Stimulated activated CD4-positive, alpha-beta T cell treated with anti-CD3 and anti-CD28 coated beads, Interleukin-15, amount 100 ng/mL, for 1 hour (primary cell): ENCODE measurements around the gene ALDH3A2.
"Not testable (repeated sequence)": the region's sequence is repeated elsewhere in the genome, so short reads cannot be mapped to it uniquely, and the experiment has no call there.

ENCODE experiments used
- DNase-seq, 2 donors: peaks; one replicate each; pipeline ENCODE4 v3.0.0-alpha.2; 2020; ENCODE audit warnings: low read depth in 1 of 2, low spot score in 1 of 2

The ALDH3A2 gene

GRCh38 chr17:19650826-19651225 lies 2.3 kb downstream of the ALDH3A2 start:
- no peak for DNase-seq

DNA sequence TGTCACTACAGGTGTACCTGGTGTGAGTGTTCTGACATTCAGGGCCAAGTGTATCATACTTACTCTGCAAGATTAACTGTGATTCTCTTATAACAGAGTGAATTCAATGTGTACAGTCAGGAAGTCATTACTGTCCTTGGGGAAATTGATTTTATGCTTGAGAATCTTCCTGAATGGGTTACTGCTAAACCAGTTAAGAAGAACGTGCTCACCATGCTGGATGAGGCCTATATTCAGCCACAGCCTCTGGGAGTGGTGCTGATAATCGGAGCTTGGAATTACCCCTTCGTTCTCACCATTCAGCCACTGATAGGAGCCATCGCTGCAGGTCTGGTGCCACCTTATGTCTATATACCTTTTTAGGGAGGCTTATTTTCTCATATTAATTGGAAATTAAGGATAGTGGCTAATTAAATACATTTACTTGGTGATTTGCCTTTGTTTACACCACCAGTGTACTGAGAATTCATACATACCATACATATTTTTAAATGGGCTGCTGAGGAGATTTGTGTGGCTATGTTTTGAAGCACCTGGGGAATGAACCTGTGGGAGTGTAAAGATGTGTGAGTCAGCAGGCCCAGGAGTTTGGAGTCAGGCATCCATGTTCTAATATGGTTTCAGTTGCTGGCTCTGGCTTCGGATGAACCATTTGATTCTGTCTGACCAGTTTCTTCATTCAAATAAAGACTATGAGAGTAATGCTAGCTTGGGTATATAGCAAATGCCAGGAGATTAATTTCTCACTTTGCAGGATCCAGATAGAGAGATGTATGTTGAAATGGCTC lies 3.1 kb downstream of the ALDH3A2 start:
- no peak for DNase-seq

- no peak for DNase-seq
Observed at GRCh38 chr17:19652595-19652994, 4.0 kb downstream of the ALDH3A2 start.

- no peak for DNase-seq
Observed at GRCh38 chr17:19654342-19654886, 5.9 kb downstream of the ALDH3A2 start.

GRCh38 chr17:19654896-19655295 lies 6.3 kb downstream of the ALDH3A2 start:
- DNase-seq = no peak

GRCh38 chr17:19656336-19656735 lies 7.8 kb downstream of the ALDH3A2 start:
- no peak for DNase-seq

- DNase-seq = no peak
Observed at GRCh38 chr17:19656851-19657581, 8.5 kb downstream of the ALDH3A2 start.

DNA sequence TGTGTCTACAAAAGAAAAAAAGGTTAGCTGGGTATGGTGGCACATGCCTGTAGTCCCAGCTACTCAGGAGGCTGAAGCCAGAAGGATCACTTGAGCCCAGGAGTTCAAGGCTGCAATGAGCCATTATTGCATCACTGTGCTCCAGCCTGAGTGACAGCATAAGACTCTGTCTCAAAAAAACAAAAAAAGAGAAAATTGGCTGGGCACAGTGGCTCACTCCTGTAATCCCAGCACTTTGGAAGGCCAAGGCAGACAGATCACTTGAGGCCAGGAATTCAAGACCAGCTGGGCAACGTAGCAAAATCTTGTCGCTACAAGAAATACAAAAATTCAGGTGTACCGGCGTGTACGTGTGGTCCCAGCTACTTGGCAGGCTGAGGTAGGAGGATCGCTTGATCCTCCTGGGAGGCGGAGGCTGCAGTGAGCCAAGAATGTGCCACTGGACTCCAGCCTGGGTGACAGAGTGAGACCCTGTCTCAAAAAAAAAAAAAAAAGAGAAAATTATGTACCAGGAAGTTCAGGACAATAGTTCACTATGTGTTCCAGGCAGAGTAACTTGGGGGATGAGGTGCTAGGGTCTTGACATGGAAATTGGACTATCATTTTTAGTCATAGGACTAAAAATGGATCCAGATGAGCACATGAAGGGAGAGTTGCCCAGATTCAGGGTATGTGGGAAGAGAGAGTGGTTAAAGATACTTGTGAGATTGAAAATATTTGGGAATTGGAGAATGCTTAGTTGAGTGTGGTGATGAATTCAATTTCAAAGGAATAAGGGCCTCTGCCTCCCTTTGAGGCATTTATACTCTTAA lies 11.0 kb downstream of the ALDH3A2 start:
- no peak for DNase-seq

DNA sequence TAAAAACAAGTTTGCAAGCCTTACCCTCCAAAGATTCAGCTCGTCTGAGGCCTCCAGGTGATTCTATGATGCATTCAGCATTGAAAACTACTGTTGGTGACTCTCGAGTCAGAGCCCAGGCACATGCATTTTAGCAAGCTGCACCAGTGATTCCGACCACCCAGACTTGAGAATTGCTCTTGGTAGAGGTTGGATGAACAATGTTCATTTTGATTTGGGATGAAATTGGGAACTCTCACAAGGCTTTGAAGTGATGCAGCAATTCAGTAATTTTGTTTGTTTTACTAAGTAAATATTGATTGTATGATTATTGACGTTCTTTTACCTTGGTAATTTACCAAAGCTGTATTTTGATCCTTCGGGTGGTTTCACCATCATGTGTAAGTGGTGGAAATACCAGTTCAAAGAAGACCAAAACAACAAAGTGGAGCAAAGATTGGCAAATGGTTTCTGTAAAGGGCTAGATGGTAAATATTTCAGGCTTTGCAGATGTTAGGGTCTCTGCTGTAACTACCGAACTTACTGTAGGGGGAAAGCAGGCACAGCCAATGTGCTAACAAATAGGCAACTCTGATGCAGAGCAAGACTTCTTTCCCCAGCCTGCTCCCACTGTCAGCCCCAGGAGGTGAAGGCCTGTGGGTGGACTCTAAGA lies 11.8 kb downstream of the ALDH3A2 start:
- DNase-seq = no peak

DNA sequence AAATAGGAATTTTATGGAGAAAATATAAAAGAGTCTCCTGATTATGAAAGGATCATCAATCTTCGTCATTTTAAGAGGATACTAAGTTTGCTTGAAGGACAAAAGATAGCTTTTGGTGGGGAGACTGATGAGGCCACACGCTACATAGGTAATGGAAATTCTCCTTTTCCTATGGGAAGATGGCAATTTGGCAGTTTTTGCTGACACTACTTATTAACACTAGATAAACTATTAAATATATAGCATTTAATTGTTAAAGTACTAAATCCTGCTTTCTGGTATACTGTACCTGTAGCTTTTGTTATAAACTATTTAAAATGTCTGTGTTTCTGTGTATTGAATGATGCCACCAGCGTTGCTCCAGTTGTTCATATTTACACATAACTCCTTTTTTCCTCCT lies 12.6 kb downstream of the ALDH3A2 start:
- DNase-seq = no peak

- no peak for DNase-seq
Observed at GRCh38 chr17:19663097-19663496, 14.5 kb downstream of the ALDH3A2 start.

GRCh38 chr17:19664136-19664820 lies 15.7 kb downstream of the ALDH3A2 start:
- no peak for DNase-seq

- DNase-seq = no peak
Observed at GRCh38 chr17:19664821-19665181, 16.2 kb downstream of the ALDH3A2 start.

DNA sequence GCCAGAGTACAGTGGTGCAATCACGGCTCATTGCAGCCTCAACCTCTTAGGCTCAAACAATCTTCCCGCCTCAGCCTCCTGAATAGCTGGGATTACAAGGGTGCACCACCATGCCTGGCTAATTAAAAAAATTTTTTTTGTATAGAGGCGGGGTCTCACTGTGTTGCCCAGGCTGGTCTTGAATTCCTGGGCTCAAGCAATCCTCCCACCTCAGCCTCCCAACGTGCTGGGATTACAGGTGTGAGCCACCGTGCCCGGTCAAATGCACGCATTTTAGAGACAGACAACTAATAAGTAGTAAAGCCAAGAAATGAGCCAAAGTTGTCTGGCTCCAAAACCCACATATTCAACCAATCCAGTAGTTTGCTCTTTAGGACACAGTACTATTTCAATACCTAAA lies 21.1 kb downstream of the ALDH3A2 start:
- not testable (repeated sequence) for DNase-seq

GRCh38 chr17:19670908-19671307 lies 22.4 kb downstream of the ALDH3A2 start:
- no peak for DNase-seq

- DNase-seq = no peak
Observed at GRCh38 chr17:19671433-19671832, 22.9 kb downstream of the ALDH3A2 start.

DNA sequence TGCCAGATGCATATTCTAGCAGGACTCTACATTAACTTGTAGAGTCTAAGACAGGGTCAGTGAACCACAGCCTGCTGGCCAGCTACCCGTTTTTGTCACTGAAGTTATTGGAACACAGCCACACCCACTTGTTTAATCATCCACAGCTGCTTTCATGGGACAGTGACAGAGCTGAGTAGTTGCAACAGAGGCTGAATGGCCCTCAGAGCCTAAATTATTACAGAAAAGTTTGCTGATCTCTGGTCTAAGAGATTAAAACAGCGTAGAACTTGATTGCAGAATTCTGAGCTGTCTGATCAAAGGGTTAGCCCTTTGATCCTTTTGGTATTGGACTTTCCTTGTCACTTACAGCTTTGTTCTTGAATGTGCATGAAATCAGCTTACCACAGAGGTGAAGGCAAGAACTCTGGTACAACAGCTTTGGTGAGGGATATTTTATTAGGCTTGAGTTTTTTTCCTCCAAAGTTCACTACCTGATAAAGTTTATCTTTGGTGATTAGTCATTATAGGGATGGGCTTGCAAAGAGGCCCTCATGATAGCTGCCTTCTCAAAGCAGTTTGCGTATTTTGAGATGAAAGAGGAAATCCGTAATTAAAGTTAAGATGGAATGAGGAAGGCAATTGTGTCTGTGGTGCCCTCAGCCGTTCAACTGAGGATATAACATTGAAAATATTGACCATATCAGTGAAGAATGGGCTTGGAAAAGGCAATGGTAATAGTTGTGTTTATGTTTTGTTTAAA lies 23.6 kb downstream of the ALDH3A2 start:
- no peak for DNase-seq

DNA sequence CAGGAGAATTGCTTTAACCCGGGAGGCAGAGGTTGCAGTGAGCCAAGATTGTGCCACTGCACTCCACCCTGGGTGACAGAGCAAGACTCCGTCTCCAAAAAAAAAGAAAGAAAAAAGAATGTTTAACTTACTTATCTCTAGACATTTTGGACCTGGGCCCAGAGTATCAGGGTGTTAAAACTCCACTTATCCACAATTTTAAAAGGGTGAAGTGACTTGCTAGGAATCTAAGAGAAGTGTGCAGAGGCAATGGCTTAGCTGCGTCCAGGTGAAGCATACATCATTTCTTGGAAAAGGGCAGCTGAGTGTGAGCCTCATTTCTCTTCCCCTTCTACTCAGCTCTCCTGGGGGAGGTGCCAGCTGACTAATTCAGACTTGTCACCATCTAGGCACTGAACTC lies 25.1 kb downstream of the ALDH3A2 start:
- DNase-seq = no peak

DNA sequence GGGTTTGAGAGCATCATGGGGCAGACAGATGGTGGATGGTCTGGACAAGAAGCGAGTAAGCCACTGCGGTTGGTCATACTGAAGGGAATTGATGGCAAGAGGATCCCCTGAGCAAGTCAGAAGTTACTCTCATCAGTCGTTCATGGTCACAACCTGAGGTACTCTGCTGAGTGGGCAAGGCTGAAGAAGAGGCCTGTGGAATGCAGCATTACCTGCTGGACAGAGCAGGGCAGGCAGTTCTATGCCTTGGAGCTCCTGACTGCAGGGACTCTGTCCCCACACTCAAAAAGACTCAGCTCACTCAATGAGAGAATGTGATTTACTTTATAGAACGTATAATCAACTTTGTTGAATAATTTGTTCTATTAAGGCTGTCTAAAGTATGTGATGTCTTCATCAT lies 28.3 kb downstream of the ALDH3A2 start:
- no peak for DNase-seq
